ENCODE results near the gene KLHL30.

GRCh38 chr2:238104226-238104690, 34.2 kb upstream of the KLHL30 start:
- TF ChIP-seq, protein P1, sequence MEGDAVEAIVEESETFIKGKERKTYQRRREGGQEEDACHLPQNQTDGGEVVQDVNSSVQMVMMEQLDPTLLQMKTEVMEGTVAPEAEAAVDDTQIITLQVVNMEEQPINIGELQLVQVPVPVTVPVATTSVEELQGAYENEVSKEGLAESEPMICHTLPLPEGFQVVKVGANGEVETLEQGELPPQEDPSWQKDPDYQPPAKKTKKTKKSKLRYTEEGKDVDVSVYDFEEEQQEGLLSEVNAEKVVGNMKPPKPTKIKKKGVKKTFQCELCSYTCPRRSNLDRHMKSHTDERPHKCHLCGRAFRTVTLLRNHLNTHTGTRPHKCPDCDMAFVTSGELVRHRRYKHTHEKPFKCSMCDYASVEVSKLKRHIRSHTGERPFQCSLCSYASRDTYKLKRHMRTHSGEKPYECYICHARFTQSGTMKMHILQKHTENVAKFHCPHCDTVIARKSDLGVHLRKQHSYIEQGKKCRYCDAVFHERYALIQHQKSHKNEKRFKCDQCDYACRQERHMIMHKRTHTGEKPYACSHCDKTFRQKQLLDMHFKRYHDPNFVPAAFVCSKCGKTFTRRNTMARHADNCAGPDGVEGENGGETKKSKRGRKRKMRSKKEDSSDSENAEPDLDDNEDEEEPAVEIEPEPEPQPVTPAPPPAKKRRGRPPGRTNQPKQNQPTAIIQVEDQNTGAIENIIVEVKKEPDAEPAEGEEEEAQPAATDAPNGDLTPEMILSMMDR (conservative IDR thresholded peaks at IDR 0.05; ENCODE audit: low read depth in 2 of 2), result no peak
- TF ChIP-seq POLR2AphosphoS5 (IDR thresholded peaks at IDR 0.05; ENCODE audit: low read depth), result no peak
- TF ChIP-seq, protein P2, sequence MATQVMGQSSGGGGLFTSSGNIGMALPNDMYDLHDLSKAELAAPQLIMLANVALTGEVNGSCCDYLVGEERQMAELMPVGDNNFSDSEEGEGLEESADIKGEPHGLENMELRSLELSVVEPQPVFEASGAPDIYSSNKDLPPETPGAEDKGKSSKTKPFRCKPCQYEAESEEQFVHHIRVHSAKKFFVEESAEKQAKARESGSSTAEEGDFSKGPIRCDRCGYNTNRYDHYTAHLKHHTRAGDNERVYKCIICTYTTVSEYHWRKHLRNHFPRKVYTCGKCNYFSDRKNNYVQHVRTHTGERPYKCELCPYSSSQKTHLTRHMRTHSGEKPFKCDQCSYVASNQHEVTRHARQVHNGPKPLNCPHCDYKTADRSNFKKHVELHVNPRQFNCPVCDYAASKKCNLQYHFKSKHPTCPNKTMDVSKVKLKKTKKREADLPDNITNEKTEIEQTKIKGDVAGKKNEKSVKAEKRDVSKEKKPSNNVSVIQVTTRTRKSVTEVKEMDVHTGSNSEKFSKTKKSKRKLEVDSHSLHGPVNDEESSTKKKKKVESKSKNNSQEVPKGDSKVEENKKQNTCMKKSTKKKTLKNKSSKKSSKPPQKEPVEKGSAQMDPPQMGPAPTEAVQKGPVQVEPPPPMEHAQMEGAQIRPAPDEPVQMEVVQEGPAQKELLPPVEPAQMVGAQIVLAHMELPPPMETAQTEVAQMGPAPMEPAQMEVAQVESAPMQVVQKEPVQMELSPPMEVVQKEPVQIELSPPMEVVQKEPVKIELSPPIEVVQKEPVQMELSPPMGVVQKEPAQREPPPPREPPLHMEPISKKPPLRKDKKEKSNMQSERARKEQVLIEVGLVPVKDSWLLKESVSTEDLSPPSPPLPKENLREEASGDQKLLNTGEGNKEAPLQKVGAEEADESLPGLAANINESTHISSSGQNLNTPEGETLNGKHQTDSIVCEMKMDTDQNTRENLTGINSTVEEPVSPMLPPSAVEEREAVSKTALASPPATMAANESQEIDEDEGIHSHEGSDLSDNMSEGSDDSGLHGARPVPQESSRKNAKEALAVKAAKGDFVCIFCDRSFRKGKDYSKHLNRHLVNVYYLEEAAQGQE (IDR thresholded peaks at IDR 0.05; ENCODE audit: unreplicated experiment), result no peak
- TF ChIP-seq STAT1 (IDR thresholded peaks at IDR 0.05; ENCODE audit: unreplicated experiment), result no peak
- TF ChIP-seq EZH2 (IDR thresholded peaks at IDR 0.05; ENCODE audit: low read depth, unreplicated experiment), result no peak
- TF ChIP-seq EZH2phosphoT487 (IDR thresholded peaks at IDR 0.05; ENCODE audit: unreplicated experiment), result no peak
